SW480 (cell line): ENCODE measurements around the gene SLC15A5.
A peak's percentile ranks its signal among the peaks of the same experiment; 100 is the strongest.

Source experiments
- DNase-seq: peaks from one replicate; pipeline ENCODE4 v3.0.0-alpha.2; 2016; ENCODE audit warnings: low spot score

The SLC15A5 gene

DNA sequence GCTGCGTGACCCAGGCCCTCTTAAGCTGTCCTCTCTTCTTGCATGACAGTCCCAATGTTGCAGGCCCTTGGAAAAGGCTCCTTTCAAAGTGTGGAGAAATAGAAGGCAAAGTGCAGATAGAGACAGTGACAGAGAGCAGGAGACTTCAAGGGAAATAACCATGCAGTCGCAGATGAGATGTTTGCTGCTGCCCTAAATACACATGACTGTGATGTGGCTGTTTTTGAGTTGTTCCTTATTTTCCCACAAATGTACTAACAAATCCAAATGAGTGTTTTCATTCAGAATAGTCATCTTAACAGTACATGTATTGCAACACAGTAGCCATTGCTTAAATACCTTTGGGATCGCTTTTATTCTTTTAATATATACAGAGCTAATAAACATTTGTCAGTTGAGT lies 101.6 kb downstream of the SLC15A5 start:
- no peak for DNase-seq

DNA sequence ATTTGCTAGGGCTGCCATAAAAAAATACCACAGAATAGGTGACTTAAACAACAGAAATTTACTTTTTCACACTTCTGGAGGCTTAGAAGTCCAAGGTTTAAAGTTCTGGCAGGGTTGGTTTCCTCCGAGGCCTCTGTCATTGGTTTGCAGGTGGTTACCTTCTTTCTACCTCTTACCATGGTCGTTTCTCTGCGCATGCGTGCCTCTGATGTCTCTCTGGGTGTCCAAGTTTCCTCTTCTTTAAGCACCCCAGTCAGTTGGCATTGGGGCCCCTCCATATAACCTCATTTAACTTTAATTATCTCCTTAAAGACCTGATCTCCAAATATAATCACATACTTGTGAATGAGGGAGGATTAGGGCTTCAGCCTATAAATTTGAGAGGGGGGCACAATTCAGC lies 103.2 kb downstream of the SLC15A5 start:
- DNase-seq, result no peak

DNA sequence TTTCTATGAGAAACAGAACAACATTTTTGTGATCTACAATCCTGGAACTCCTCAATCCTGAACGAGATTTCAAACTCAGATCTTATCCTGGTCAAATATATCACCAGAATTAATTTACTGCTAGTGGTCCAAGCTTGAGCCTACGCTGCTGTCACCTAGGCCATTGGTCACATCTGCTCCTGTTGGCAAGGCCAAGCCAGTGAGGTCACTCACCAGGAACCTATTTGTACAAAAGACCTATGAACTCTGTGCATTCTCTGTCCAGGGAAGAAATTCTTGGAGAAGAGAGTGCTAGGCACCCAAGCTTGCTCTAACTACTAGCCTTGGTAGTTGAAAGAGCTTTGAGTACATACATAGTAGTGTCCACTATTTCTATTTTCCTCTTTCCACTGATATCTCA lies 106.1 kb downstream of the SLC15A5 start:
- no peak for DNase-seq

DNA sequence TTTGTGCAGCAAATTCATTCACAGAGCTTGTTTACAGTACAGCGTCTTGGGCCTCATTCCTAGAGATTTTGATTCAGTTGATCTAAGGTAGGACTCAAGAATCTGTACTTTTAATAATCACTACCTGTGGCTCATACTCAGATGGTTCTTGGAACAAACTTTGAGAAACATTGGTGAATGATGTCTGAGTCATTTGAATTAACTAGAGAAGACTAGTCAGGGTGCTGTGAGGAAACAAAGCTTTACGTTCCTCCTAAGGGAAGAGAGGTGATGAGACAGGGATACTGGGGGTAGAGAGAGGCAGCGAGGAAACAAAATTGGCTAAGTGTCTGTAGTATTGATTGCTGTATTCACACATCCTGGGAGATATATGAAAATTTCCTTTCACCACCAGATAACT lies 109.4 kb downstream of the SLC15A5 start:
- DNase-seq, result no peak

DNA sequence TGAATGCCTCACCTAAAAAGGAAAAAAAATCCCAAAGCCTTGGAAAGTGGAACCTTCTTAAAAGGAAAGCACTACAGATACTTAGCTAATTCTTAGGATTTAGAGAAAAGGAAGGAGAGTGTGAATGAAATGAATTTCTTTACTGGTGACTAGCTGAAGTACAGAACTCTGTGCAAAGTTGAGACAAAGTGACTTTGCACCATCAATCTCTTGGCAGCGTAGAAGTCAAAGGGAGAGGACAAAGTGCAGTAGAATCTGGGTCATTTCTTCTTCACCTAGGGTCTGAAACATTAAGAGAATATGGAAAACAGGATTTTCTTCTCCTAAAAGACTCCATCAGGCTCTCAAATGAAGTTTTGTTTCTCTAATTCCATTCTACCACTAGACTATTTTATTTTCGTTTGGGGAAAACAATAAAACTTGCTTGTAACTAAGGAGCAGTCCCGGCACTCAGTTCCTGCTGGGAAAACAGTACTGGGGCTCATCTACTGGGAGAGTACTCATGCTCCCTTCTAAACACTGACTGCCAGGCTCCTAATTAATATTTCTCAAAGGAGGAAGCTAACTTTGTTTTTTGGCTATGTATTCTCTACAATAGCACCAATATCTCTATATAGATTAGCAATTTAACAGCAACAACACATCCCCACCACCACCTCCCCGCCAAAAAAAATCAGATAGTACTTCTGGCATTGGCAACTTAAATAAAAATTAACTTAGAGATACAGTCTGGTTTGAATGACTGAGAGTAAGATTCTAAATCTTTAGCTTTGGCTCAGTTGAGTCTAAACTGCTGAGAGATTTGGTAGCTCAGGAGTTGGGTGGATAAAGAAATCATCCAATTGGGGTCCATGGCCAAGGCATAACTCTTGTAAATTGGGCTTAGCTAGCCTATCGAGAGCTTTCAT lies 110.7 kb downstream of the SLC15A5 start:
- no peak for DNase-seq

DNA sequence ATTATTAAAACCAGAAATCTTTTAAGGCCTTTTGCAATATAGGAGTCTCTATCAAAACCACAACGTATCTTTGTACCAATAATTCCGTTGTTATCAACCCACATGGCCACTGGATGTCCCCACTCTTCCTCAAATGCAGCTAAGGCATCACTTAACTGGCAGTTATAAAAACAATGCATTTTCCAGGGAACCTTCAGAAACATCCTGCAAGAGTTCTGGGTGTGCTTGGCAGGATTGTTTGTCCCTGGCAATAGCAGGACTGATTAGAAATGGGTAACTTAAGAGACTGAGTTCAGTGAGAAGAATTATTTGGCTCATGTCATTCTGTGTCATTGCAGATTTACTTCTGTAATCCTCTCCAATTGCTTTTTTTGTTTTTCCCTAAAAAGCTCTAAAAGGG lies 112.0 kb downstream of the SLC15A5 start:
- peak; percentile 52 for DNase-seq

DNA sequence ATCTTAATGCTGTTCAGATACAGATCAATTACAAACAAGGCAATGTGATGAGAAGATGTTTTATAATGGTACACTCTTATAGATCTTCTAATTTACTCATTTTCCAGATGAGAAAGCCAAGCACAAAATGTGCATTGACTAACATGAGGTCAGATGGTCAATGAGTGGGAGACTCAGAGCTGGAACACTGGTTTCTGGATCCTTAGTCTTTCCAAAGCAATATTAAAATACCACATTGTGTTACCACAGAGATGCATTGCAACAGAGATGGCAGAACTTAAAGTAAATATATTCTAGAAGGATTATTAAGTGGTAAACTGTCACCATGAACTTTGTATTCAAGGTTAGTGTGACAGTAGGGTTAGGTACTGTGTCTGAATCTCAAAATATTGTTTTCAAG lies 113.6 kb downstream of the SLC15A5 start:
- no peak for DNase-seq

DNA sequence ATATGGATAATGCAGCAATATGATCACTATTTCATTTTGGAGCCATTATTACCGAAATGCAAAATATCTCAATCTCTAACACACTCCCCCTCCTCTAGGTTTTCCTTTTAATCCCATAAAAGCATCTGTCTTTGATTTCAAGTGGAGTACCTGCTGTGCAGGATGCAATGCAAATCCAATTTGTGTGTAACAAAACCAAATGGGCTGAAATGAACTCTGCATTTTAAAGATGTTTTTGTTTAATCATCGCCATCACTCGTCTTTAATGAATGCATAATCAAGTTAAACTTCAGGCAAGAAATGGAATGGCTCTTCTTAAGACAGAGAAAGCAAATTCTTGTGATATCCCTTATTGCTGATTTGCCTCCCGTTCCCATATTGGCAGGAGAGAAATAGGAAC lies 114.3 kb downstream of the SLC15A5 start:
- DNase-seq, result no peak

DNA sequence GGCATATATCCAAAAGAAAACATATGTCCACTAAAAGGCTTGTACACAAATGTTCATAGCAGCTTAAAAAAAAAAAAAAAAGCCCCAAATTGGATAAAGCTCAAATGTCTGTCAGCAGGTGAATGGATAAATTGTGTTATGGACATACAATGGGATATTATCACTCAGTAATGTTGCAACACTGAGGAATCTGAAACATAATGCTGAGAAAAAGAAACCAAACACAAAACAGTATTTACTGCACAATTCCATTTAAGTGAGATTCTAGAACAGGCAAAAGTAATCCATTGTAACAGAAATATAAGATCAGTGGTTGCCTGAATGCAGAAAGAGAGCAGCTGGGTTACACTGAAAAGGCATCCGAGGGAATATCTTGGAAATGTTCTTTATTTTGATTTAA lies 117.9 kb downstream of the SLC15A5 start:
- no peak for DNase-seq

DNA sequence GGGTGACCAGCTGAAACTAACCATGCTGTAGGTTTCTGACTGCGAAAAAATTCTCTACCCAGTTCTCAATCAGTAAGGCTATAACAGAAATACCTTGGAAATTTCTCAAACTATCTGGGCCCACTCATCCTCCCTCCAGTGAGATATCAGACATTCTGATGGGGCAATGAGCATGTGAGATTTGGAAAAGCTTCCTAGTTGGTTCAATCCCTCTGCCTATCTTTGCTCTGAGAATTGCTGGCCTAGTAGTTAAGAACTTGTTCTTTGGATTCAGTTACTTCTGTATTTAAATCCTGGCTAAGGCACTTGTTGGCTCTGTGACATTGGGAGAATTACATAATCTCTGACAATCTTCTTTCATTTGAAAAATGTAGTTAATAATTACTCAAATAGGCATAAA lies 119.4 kb downstream of the SLC15A5 start:
- DNase-seq, result no peak

DNA sequence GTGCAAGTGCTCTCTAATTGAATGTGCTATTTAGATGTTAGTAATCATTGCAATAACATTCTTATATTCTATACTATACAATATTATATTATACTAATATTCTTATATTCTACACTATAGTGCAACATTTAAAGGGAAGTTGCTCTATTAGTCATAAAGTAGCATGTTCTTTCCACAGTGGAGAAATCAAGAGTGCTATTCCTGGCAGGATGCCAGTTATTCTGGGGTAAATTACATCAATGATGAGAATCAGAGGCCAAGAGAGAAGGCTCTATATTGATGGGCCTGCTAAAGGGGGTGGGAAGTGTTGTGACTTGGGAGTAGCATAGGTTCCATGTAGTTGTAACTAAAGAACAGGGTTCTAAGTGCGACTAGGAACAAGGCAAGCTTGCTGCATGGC lies 121.5 kb downstream of the SLC15A5 start:
- DNase-seq, result no peak

DNA sequence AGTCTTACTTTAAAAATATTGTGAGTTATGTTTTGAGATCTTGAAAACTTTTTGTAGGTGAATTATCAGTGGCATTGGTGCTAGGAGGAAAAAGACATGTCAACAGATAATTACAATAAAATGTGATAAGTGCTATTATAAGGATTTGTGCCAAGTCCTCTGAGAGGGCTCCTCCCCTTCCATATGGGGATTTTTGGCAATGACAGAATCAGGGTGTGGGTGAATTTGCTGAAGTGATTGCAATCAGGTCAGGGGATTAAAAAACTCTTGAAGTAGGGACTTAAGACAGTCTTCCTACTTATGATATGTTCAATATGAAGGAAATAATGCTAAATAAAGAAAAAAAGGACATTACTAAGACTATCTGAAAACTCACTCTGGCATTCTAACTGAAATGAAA lies 122.5 kb downstream of the SLC15A5 start:
- DNase-seq, result no peak

DNA sequence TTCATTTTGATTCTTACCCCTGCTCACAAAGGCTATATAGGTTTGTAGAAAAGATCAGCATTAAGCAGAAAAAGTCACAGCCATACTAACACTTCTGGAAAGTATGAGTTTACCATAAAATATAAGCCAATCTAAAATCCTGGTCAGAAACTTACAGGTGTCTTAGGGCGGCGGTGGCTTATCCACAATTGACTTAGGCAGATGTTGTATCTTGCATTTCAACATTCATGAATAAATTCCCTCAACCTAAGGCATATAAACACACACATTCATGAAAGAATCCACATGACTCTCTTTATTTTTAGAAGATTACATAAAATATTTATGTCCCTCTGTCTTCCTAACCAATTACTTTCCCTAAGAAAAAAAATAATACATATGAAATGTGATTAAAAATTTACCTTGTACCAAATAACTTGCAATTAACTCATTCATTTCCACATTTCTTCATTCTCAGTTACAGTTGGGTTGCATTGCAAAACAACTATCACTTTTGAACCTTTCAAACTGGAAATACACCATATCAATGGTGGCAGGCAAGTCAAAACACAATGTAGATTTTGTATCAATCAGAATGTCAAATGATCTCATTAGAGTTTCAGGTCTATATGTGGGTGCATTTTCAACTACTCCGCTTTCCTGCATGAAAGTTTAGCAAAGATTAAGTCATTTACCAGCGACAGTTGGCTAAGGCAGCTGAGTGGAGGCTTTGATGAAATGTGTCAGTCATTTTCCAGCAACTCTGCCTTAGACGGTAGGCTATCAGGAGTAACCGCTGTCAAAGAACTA lies 124.4 kb downstream of the SLC15A5 start:
- no peak for DNase-seq

DNA sequence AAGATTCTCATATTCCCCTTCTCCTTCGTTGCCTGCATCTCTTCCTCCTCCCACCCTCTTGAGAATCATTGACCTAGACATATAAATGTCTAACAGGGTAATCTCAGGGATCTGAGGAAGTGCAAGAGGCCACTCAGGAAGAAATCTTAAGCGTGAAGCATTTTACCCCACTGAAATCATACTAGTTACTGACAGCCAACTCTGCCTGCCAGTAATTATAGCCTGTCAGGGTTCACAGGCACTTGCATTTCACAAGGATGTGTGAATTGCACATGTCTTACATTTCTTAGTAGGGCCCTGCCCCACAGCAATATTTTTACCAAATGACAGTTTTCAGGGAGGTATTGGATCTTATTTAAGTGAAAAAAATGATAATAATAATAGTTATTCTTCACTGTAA lies 127.2 kb downstream of the SLC15A5 start:
- no peak for DNase-seq

DNA sequence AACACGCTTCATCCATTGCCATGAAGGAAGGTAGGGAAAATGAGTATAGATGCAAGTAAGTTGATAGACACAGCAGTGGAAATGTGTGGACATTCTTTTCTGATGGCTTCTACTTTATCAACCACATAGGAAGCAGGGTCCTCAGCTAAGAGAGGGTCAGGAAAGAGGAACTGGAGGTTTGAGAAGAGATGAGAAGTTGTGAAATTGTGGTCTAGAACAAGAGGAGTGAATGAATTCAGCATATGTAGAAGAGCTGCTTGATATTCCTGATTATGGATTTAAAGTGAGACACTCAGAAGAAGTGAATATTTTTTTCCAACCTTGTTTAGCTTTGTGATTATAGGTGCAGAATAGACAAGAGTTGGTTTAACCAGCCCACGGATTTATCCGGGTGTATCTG lies 128.5 kb downstream of the SLC15A5 start:
- DNase-seq, result no peak
